HG03196 (cell line): ENCODE data around the gene GREB1.

Experiments
- ATAC-seq: cut with Tn5 transposase; IDR thresholded peaks from one replicate; pipeline ENCODE4 v1.9.1; 2021; ENCODE audit not compliant: unreplicated experiment

The GREB1 gene

DNA sequence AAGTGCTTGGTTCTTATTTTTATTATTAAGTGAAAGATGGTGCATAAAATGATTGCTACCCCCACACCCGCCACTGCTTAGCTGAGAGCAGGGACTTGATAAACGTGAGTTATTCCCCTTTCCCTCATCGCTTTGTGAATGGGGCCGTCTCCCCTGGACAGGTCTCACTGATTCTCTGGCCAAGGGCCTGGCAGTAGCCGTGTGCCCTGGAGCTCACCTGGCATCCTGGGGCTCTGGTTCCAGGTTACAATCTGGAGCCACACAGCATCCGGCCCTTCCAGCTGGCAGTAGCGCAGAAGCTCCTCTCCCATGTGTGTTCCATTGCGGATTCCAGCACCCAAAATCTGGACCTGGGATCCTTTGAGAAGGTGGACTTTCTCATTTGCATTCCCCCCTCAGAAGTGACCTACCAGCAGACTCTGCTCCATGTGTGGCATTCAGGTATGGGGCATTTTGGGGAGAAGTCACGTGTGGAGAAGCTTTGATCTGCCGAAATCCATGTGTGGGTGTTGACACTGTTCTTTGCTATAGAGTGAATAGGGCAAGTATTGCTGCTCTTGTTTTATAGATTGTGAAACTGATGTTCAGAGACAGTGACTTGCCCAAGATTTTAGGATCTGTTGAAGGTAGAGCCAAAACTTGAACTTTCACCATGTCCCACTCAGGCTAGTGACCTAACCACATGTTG, 63.8 kb downstream of the GREB1 start:
- no peak for ATAC-seq

DNA sequence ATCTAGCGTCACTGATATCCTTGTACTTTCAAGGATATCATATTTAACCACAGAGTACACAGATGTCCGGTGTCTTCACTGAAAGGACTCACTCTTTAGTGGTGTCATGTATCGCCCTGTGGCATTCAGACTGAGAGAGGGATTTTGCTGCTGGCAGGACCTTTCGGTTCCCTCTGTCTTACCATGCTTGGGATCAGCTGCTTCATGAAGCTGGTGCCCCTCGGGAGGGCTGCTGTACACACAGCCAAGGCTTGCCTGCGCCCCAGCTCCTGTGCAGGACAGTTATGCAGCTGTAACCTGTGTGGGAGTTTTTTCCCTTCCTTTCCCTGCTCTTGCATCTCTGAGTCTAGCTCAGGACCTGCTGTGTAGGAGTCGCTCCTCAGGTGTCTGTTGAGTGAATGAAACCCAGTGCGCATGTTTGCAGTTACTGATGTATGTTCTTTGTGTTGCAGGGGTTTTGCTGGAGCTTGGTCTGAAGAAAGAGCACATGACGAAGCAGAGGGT, 64.4 kb downstream of the GREB1 start:
- no peak for ATAC-seq

DNA sequence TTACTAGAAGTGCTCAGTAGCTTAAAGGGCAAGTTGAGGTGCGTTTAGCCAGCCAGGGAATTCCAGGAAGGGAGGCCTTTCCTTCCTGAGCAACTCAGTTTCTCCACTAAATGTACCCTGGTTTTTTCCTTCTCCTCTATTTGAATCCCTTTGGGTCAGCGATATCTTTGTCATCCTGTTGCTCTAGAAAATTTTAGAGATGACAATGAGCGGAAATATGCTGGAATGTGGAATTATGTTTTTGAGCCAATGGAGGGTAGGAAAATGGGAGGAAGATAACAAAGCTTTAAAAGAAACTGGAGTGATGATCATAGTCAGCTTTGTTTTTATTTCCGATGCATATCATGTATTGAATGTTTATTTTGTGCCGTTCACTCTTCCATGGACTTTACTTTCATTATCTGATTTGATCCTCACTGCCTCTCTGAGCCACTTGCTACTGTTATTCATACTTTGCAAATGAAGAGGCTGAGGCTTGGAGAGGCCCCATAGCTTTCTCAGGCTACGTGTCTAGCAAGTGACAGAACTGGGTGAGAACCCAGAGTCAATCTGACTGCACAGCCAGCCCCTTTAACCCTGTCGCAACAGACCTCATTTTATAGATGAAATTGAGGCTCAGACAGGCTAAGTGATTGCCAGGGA, 68.8 kb downstream of the GREB1 start:
- ATAC-seq, result no peak

DNA sequence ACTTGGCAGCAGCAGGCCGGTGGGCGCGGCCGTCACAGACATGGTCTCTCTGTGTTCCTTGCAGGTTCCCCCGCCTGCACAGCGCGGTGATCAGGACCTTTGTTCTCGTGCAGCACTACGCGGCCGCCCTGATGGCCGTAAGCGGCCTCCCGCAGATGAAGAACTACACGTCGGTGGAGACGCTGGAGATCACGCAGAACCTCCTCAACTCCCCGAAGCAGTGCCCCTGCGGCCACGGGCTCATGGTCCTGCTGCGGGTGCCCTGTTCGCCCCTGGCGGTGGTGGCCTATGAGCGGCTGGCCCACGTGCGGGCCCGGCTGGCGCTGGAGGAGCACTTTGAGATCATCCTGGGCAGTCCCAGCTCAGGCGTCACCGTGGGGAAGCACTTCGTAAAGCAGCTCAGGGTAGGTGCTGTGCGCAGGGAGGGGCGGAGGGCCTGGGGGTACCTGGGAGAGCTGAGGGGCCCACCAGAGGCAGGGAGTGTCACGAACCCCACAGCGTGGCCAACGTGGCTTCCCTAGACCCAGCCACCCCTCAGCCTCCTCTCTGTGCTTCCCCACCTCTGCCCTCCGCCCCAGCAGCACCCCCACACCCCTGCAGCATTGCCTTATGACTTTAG, 76.9 kb downstream of the GREB1 start:
- ATAC-seq, result no peak

DNA sequence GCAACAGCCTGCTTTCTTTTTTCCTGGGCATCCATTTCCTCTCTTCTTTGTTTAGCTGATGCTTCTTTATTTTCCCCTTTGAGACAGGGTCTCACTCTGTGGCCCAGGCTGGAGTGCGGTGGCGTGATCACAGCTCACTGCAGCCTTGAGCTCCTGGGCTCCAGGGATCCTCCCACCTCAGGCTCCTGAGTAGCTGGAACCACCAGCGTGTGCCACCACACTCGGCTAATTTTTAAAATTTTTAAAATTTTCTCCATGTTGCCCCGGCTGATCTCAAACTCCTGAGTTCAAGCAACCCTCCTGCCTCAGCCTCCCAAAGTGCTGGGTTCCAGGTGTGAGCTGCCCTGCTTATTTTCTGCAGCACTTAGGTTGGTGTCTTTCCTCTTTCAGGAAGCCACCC, 77.4 kb downstream of the GREB1 start:
- ATAC-seq, result no peak

DNA sequence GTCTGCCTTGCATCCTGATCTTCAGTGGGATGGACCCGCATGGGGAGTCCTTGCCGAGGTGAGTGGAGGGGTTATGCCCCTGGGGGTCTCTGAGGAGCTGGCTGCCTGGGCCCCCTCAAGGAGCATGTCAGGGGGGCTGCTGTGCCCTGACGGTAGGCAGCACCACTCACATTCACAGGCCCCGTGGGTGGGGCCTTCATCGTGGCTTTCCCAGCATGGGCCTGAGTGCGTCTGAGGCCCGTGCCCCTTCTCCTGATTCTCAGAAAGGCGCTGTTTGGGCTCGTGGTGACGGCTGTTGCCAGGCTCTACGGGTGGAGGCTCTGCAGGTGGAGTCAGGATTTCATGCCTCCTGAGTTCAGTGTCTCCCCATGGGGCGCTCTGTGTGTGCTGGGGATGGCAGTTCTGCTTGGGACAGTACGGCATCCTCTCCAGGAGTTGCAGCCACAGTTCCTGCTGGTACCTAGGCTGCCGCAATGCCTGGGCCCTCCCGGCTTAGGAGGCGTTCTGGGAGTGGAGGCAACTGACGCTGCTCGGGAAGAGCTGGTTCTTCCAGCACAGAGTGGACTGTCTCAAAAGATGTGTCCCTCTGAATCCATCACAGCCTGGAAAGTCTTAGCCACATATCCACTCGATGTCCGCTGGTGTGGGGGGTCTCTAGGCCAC, 78.8 kb downstream of the GREB1 start:
- ATAC-seq, result no peak

DNA sequence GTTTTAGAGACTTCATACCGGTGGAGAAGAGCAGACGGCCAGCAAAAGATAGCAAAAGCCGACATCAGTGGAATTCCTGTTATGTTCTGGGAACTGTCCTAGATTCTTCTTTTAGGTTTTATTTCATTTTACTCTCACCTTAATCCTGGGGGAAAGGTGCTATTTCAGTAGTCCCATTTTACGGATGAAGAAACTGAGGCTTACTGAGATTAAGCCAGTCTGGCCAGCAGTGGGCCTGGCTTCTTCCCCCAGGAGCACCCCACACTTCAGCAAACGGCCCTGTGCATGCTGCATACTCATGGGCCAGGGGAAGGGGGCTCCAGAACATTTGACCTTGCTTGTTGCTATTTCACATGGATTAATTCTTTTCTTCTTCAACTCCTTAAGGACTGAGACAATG, 79.5 kb downstream of the GREB1 start:
- ATAC-seq, result no peak

DNA sequence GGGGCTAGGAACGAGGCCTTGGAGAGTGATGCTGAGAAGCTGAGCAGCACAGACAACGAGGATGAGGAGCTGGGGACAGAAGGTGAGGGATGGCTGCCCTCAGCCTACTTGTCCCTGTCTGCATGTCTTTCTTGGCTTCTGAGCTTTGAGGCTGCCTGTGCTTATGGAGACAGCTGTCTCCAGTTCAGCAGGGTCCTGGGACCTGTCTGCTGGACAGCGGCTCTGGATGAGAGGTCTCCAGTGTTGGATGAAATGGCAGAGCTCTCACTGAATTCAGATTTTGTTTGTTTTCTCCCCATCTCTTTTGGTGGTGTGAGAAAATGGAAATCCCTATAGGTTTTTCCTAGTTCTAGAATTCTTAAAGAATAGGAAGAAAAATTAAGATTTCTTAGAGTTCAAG, 81.4 kb downstream of the GREB1 start:
- ATAC-seq, result no peak

DNA sequence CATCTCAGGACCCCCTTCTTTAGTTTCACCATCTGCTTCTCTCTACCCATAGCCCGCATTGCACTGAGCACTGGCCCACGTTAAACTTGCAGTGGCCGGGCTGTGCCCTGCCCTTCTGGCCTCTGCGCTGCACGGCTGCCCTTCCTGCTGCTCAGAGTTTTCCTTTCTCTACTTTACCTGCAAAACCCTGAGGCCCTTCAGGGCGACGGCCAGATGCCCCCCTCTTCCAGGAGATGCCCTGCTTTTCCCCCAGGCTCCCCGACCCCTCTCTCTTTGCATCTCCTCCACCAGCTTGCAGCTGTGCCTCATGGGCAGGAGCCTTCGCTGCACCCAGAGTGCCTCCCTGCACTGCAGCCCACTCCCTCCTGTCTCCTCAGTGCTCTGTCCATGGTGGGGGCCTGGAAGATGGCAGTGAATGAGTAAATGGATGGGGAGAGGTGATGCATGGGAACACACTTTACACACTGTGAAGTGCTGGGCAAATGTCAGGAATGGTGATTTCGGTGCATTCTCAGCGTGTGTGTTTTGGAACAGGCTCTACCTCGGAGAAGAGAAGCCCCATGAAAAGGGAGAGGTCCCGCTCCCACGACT, 82.3 kb downstream of the GREB1 start:
- ATAC-seq, result no peak

DNA sequence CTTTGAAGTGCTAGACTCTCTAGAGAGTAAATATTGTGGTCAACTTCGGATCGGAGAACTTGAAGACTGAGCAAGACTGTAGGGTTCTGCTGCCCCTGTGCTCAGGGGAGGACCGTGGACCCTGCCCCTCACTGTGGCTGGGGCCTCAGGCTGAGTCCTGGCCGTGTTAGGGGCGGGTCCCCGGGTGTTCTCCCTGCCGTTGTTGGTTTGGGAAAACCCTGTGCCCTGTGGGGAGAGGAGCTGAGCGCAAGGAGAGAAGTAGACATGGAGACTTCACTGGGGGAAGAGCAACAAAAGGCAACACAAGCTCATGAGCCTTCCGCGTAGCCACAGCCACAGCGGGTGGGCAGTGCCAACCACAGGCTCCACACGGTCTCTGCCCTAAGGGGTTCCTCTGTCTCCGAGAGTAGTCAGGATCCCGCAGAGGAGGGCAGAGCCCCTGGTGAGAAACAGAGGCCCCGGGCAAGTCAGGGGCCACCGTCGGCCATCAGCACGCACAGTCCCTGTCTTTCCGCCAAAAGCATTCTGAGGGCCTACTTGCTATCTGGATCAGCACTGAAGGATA, 83.1 kb downstream of the GREB1 start:
- no peak for ATAC-seq

DNA sequence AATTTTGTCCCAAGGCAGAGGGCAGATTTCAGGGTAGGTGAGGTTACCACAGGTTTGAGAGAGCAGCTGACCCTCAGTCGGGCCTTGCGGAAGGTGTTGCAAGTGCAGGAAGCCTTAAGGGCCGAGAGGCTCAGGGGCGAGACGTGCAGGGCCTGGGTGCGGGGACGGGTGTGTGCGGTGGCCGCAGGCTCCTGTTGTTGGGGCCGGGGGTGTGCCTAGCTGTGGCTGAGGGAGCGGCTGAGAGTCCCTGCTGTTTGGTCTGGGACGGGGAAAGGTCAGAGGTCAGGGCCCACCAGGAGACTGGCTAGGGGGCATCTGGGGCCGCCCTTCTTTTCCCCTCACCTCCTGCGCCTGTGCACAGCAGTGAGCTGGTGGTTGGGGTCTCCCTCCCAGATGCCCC, 83.7 kb downstream of the GREB1 start:
- ATAC-seq, result no peak

DNA sequence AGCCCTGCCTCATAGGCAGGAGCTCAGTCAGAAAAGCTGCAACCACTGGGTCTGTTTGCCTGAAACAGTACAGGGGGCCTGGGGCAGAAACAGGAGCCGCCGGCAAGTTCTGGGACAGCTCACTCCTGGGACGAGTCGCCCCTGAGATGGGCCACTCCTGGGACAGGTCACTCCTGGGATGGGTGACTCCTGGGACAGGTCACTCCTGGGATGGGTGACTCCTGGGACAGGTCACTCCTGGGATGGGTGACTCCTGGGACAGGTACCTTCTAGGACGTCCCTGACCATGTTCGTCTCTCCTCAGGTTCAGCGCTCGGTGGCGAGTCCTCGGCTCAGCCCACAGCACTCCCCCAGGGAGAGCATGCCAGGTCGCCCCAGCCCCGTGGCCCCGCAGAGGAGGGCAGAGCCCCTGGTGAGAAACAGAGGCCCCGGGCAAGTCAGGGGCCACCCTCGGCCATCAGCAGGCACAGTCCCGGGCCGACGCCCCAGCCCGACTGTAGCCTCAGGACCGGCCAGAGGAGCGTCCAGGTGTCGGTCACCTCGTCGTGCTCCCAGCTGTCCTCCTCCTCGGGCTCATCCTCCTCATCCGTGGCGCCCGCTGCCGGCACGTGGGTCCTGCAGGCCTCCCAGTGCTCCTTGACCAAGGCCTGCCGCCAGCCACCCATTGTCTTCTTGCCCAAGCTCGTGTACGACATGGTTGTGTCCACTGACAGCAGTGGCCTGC, 84.3 kb downstream of the GREB1 start:
- no peak for ATAC-seq

DNA sequence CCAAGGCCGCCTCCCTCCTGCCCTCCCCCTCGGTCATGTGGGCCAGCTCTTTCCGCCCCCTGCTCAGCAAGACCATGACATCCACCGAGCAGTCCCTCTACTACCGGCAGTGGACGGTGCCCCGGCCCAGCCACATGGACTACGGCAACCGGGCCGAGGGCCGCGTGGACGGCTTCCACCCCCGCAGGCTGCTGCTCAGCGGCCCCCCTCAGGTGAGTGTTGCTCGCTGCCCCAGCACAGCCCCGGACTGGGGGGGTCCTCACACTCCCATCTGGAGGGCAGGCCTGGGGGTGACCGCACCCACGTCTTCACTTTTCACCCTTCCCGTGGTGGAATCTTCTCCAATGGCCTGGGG, 84.8 kb downstream of the GREB1 start:
- no peak for ATAC-seq

DNA sequence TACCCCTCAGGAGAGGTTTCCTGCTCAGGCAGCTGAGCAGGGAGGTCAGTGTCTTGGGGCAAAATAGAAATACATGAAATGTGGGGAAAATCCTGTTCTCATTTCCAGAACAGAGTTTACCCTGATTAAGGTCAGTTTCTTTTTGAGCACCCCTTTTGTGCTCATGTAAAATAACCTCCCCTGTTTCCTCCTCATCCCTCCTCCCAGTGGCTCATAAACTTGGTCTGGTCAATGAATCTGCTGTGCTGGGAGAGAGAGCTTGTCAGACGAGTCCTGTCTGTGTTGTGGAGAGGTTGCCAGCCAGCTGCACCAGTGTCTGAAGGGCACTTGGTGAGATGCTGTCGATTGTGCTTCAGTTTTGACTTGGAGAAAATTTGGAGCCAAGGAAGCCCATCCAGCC, 87.6 kb downstream of the GREB1 start:
- ATAC-seq, result no peak

DNA sequence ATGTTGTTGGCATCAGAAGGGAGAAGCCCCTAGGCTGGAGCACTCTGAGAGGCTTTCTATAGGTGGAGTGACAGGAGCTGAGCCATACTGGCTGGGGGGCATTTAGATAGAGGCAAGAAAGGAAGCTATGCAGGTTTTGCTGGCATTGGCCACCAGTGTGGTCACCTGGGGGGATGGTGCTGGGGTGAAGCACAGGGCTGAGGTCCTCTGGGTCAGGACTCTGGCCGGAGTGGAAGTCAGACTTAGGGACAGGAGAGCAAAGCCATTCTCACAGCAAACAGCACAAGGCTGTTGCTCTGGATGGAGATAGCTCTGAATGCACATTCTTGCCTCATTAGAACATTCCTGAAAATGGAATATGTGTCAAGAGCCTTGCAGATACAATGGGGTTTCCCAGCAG, 88.8 kb downstream of the GREB1 start:
- no peak for ATAC-seq

DNA sequence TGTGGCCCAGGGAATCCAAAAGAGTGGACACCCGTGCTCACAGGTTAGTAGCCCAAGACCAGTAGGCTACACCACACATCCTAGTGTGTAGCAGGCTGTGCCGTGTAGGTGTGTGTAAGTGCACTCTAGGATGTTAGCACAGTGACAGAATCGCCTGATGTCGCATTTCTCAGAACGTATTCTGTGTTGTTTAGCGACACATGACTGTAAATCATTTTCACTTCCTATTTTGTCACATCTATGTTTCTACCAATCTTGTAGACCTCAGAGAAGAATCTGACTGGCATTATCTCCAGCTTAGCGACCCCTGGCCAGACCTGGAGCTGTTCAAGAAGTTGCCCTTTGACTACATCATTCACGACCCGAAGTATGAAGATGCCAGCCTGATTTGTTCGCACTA, 91.0 kb downstream of the GREB1 start:
- ATAC-seq, result no peak

DNA sequence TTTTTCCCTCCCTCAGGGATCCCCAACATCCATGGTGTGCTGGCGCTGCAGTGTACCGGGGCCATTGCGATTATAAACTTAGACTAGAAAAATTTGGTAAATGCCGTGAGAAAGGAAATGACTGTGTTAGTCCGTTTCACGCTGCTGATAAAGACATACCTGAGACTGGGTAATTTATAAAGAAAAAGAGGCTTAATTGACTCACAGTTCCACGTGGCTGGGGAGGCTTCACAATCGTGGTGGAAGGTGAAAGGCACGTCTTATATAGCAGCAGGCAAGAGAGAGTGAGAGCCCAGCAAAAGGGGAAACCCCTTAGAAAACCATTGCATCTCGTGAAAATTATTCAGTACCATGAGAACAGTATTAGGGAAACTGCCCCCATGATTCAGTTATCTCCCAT, 91.8 kb downstream of the GREB1 start:
- no peak for ATAC-seq

DNA sequence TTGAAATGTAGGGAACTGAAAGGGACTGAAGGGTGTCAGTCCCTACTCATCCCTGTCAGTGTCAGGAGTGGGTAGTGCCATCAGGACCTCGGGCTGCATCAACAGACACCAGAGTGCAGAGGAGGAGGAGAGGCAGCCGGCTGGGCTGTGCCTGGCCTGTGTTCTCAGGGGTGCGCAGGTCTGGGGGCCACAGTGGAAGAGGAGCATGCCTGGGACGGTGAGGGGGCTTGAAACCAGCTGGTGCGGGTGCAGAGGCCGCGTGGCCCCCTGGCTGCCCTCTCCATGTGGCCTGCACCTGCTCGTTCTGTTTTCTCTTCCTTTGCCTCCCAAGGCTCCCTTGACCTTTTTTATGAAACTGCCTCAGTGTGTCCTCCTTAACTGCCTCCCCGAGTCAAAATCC, 94.8 kb downstream of the GREB1 start:
- ATAC-seq, result no peak

DNA sequence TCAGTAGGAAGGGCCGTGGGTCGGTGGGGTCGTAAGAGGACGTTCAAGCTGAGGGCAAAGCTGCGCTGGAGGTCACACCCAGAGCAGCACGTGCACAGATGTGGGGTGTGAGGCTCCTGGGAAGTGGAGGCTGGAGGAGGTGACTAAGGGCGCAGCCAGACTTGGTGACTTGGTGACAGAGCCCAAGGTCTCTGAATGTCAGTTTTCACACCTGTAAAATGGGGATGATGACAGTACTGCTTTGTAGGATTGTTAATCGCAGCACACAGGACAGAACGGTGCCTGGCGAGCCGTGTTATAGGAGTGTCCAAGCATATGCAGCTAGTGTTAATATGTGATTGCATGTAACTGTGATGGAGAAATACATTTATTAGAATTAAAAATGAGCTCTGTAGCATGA, 95.4 kb downstream of the GREB1 start:
- ATAC-seq, result no peak

DNA sequence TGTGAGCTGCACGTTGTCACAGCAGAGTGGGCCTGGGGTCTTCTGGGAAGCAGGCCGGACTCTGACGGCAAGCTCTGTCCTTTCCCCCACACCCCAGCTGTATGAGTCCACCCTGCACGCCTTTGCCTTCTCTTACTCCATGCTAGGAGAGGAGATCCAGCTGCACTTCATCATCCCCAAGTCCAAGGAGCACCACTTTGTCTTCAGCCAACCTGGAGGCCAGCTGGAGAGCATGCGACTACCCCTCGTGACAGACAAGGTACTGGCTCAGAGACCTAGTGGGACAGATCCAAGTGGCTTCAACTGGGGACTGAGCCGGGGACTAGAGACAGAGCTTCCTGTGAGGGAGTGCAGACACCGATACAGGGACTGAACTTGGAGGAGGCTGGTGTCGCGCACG, 96.0 kb downstream of the GREB1 start:
- no peak for ATAC-seq

DNA sequence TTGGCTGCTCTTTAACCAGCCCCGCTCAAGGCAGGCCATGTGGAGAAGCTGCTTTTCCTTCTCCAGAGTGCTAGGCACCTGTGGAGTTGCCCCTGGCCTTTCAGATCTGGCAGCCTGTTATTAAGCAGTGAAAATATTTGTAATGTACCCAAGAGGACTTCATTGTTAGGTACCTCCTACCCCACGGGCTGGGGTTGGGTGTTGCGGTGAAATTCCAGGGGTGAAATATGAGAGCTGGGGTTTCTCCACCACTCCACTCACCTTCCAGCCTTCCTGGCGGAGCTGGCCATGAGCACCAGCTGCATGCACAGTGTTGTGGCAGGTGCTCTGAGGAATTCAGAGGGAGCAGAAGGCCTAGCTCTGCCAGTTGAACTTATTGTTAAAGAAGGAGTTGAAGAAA, 97.0 kb downstream of the GREB1 start:
- no peak for ATAC-seq
